Measurements from ENCODE around the gene NT5M.

Gene NT5M

GRCh38 chr17:17355426-17355825 lies 52.3 kb downstream of the NT5M start:
- DNase-seq = peak; percentile 32 to 60

DNA sequence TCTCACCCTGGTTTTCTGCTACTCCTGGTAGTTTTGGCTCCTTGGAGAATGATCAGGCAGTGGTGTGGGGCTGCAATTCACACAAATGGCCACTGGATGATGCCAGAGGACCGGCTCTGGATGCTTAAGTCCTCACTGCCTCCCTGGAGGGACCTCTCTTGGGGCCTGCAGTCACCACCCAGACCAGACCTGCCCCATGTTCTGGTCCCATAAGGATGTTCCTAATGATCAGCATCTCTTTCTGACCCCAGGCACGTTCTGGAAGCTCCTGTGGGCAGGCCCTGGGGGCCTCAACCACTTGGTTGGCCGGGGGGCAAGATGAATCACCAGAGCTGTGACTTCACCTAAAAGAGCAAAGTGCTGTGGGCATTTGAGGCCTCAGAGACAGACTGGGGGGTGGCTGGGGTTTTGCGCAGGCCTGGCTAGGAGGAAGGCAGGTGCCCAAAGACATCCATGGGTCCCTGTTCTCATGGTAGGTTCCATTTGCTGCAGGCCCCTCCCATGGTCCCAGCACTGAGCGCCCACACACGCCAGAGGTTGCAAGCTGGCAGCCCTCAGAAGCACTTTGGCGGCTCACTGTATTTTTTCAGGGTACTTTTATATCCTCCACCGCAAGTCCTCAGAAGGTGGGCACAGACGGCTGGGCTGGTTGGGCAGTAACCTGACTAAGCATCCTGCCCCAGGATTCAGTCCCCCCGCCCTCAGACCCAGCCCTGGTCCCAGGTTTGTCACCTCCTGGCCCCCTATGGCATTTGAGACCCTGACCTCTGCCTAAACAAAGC lies 53.2 kb downstream of the NT5M start:
- DNase-seq = peak; percentile 71 to 79

DNA sequence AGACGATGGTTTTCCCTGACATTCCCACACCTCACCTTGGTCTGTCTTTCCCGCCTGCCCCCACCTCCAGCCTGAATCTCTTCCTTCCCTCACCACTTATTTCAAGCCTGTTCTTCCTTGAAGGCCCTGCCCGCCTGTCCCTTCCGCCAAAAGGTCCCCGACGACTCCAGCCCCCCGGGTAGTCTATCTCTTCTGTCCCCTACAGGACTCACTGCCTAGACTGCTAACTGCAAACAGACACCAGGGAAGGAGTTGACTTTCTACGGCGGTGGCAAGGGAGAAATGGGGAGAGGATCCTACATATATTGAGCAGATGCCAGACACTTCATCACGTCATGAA lies 53.7 kb downstream of the NT5M start:
- no peak for DNase-seq

GRCh38 chr17:17358060-17358751 lies 55.0 kb downstream of the NT5M start:
- DNase-seq = no peak

GRCh38 chr17:17358866-17359265 lies 55.7 kb downstream of the NT5M start:
- no peak for DNase-seq

DNA sequence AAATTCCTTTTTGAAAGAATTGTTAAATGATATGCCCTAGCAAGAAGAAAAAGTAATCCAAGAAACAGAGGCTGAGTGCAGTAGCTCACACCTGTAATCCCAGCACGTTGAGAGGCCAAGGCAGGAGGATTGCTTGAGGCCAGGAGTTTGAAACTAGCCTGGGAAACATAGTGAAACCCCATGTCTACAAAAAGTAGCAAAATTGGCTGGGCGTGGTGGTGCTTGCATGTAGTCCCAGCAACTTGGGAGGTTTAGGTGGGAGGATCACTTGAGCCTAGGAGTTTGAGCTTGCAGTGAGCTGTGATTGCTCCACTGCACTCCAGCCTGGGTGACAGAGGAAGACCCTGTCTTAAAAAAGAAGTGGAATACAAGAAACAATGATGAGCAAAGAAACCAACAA lies 56.1 kb downstream of the NT5M start:
- DNase-seq = no peak

- no peak for DNase-seq
These were observed 57.0 kb downstream of the NT5M start for GRCh38 chr17:17360087-17360730.

DNA sequence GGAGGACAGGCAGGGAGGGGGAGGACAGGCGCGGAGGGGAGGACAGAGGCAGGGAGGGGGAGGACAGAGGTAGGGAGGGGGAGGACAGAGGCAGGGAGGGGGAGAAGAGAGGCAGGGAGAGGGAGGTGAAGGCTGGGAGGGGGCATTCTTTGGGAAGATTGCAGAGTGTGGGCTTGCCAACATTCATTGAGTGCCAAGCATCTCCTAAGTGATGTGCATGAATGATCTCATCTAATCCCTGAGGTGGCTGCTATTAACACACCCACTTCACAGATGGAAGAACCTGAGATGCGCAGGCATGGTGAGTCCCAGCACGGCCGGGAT lies 58.3 kb downstream of the NT5M start:
- no peak for DNase-seq

GRCh38 chr17:17361867-17362539 lies 58.8 kb downstream of the NT5M start:
- no peak for DNase-seq

- DNase-seq = no peak
These were observed 59.4 kb downstream of the NT5M start for GRCh38 chr17:17362540-17362930.

DNA sequence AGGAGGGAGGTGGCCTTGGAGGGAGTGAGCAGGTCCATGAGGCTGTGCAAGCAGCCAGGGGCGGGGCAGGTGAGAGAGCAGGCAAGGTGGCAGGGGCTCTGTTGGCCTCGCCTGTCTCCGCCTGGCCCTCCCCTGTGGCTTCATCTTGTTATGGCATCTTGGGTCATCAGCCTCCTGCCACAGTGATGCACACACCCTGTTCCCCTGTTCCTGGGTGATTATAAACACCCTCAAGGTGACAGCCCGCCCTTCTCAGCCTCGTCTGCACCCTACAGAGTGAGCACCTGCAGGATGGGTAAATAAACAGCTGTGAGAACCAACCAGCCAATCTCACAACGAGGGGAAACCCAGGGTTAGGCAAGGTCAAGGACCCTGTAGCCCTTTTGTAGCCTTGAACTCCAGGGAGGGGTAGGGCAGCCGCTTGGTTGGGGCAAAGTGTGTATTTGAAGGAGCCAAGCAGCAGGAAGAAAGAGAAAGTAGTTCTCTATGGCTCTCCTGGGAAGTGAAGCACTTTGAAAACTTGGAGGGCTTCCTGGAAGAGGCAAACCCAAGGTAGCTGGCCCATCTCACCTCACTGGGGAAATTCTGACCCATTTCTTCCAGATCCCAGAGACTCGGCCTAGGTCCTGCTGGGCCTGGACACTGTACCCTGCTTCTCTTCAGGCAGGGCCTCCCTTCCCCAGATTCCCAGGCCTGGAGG lies 60.6 kb downstream of the NT5M start:
- peak in 1 of 2 experiments; percentile 5 for DNase-seq

GRCh38 chr17:17364338-17364667 lies 61.1 kb downstream of the NT5M start:
- no peak for DNase-seq

DNA sequence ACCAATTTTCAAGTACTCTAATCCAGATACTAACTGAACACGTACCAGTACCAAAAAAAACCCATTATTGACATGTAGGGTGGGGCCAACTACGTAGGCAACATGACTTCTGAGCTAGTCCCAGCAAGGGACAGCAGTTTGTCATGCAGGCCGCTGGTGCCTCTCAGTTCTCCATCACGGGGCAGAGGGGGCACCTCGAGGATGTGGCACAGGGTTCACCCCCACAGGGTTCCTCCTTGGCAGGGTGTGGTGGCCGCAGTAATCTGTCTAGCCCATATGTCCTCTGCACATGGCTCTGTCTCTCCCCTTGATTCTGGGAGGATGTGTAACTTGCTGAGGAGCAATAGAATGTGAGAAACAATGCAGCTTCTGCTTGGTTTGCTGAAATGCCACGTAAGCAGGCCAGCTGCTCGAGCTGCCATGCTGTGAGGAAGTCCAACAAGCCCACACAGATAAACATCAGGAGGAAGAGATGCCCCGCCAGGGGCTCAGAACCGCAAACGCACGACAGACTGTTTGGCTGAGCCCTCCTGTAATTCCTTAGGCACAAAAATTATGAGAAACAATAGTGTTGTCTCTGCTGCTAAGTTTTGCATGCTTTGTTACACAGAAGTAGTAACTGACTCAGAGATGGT lies 62.4 kb downstream of the NT5M start:
- DNase-seq = no peak

GRCh38 chr17:17366235-17366634 lies 63.1 kb downstream of the NT5M start:
- no peak for DNase-seq

DNA sequence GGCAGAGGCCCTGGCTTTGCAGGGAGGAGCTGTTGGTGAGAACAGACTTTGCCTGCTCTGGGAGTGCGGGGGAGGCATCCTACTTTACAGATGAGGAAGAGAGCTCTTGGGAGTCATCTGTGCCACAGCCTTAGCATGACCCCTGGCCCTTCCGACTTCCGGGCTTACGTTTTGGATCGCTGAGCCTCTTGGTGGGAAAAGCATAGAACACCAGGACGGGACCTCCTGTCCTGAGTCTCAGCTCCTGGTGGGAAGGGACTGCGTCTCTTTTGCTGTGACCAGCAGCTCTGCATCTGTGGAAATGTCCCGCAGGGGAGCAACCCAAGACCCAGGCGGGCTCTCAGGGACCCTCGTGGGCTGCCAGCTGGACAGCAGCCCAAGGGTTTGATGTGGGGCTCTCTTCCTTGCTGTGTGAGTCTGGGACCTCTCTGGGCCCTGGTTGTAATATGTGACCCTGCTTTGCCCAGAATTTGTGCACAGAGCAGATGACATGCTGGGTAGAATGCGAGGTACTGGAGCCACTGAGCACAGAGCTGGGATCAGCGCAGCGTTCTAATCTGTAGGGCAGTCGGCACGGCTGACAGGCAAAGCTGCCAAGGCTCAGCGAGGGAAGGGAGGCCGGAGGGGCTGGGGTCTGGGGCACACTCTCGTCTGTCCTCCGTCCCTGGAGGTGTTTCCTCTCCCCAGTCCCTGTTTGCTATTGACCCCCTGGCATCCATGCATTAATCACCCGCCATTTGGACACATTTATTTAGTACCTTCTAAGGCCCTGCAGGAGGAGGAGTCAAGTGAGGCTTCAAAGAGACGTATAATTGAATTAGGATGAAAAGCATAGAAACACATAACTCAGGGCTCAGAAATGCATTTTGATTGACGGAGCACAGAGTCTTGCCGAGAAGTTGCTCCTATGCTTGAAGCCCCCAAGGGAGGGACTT lies 64.0 kb downstream of the NT5M start:
- no peak for DNase-seq

DNA sequence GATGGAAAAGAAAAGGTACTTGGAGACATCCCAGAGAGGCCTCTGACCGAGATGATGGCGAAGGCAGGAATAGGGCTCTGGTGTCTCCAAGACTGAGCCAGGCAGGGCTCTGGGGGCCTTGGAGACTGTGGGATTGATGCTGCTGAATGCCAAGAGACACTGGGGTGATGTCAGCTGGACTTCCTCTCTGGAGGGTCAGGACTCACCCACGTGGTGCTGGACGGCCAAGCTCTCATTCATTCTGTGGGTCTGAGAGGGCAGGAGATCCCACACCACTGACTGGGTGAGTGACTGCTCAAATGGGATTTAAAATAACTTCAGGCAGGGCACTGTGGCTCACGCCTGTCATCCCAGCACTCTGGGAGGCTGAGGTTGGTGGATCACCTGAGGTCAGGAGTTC lies 64.8 kb downstream of the NT5M start:
- no peak for DNase-seq

DNA sequence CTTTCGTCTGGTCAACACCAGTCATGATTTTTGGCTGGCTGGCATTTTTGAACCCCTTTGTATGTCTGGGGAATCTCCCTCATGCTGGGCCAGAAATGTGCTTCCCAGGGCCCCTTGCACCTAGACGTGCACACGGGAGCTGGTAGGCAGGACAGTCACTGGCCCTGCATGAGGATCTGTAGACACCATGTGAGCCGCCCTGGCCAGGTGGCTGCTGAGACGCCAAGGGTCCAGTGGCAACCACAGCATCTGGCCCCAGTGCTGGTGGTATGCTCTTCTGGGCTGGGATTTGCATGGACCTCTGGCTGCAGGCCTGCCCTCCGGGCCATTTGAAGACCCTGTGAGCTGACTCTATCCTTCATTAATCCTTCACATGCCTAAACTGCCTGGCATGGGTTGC lies 67.5 kb downstream of the NT5M start:
- DNase-seq = no peak

GRCh38 chr17:17372856-17373520 lies 69.8 kb downstream of the NT5M start:
- no peak for DNase-seq

DNA sequence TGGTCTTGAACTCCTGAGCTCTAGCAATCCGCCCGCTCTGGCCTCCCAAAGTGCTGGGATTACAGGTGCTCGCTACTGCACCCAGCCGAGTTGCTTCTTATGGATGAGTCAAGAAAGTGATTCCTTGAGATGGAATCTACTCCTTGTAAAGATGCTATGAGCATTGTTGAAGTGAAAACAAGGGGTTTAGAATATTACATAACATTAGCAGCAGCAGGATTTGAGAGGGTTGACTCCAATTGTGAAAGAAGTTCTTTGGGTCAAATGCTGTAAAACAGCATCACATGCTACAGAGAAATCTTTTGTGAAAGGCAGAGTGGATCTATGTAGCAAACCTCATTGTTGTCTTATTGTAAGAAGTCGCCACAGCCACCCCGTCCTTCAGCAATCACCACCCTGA lies 72.7 kb downstream of the NT5M start:
- no peak for DNase-seq

DNA sequence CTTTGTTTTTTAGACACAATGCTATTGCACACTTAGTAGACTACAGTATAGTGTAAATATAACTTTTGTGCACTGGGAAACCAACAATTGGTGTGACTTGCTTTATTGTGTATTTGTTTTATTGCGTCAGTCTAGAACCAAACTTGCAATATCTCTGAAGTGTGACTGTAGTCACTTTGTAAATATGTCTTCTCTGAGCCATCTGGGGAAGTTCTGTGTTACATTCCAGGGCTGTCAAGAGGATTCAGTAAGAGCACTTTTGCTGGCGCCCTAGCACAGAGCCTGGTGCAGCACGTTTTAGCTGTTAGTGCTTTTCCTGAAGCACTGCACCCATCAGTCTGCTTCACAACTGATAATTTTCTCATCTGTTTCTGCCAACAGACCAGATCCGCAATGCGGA lies 73.2 kb downstream of the NT5M start:
- no peak for DNase-seq
